Breast epithelium (tissue), 4 donors: ENCODE measurements around the gene STARD7. TPM values are rescaled to one million over a fixed set of nuclear protein-coding genes. Genes with fewer than 3 reads are reported as not detected.
A peak's percentile ranks its signal among the peaks of the same experiment; 100 is the strongest.
"Not testable (repeated sequence)": the region's sequence is repeated elsewhere in the genome, so short reads cannot be mapped to it uniquely, and the experiment has no call there.

Experiments
- DNase-seq, 2 donors: peaks; one replicate each; pipeline ENCODE4 v3.0.0-alpha.2; 2019; ENCODE audit warnings: low spot score in 2 of 2
- H3K27ac ChIP-seq, 2 donors: fragments of 200-600 bp; sonication (generic) in 1 of 2; one replicate each; pipeline ENCODE4 v1.5.1; 2016 to 2019; ENCODE audit warnings: mild to moderate bottlenecking in 1 of 2
- H3K27me3 ChIP-seq, 2 donors: fragments of 200-600 bp; sonication (generic) in 1 of 2; one replicate each; pipeline versions ENCODE4 v1.5.1 to v1.6.0; 2017 to 2019; ENCODE audit warnings: control low read depth in 1 of 2, mild to moderate bottlenecking in 1 of 2
- H3K36me3 ChIP-seq: fragments of 200-600 bp; one replicate; pipeline ENCODE4 v1.5.1; 2019
- H3K4me1 ChIP-seq, 2 donors: fragments of 200-600 bp; sonication (generic); one replicate each; pipeline ENCODE4 v1.5.1; 2016 to 2019; ENCODE audit warnings: control low read depth in 1 of 2
- H3K4me3 ChIP-seq, 3 donors: fragments of 200-600 bp; sonication (generic); 1 replicate in 2 of 3; 2 replicates in 1 of 3; pipeline ENCODE4 v1.5.1; 2016 to 2019; ENCODE audit warnings: mild to moderate bottlenecking in 3 of 3, moderate library complexity in 2 of 3
- H3K9me3 ChIP-seq, 2 donors: fragments of 200-600 bp; sonication (generic) in 1 of 2; one replicate each; pipeline ENCODE4 v1.5.1; 2016 to 2019; ENCODE audit warnings: control low read depth in 1 of 2
- POLR2A ChIP-seq: fragments of 450-650 bp; IDR thresholded peaks from one replicate; pipeline ENCODE4 v1.6.1; 2016; ENCODE audit warnings: antibody characterized with exemption, mild to moderate bottlenecking, moderate library complexity
- POLR2AphosphoS5 ChIP-seq, 3 donors: sonication (generic); formaldehyde crosslinking; IDR thresholded peaks; one replicate each; pipeline ENCODE4 v1.6.1; 2017; ENCODE audit warnings: antibody characterized with exemption in 3 of 3
- intact Hi-C: fragments of 100-400 bp; cut with DNase I; formaldehyde crosslinking; loops from one replicate; pipeline ENCODE4 v1.15.1; 2023; ENCODE audit warnings: low total_unique reads
- total RNA-seq, 3 donors: library from RNA; depleted of rRNA; stranded (reverse); fragments of >200 nt; gene quantifications; one replicate each; pipeline ENCODE4 v1.1.0, GENCODE V29; 2016
- TF ChIP-seq, protein P1 (sequence below), 3 donors: fragments of 450-650 bp; IDR thresholded peaks; one replicate each; pipeline ENCODE4 v1.5.1; 2016 to 2017; ENCODE audit warnings: antibody characterized with exemption in 3 of 3, mild to moderate bottlenecking in 3 of 3, moderate library complexity in 3 of 3

Gene STARD7, protein sequence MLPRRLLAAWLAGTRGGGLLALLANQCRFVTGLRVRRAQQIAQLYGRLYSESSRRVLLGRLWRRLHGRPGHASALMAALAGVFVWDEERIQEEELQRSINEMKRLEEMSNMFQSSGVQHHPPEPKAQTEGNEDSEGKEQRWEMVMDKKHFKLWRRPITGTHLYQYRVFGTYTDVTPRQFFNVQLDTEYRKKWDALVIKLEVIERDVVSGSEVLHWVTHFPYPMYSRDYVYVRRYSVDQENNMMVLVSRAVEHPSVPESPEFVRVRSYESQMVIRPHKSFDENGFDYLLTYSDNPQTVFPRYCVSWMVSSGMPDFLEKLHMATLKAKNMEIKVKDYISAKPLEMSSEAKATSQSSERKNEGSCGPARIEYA
- total RNA-seq, result 100 to 1,000 TPM in 1 of 3 donors, 10 to 100 TPM in 2; 84.9 to 133 (median 96.3) TPM

DNA sequence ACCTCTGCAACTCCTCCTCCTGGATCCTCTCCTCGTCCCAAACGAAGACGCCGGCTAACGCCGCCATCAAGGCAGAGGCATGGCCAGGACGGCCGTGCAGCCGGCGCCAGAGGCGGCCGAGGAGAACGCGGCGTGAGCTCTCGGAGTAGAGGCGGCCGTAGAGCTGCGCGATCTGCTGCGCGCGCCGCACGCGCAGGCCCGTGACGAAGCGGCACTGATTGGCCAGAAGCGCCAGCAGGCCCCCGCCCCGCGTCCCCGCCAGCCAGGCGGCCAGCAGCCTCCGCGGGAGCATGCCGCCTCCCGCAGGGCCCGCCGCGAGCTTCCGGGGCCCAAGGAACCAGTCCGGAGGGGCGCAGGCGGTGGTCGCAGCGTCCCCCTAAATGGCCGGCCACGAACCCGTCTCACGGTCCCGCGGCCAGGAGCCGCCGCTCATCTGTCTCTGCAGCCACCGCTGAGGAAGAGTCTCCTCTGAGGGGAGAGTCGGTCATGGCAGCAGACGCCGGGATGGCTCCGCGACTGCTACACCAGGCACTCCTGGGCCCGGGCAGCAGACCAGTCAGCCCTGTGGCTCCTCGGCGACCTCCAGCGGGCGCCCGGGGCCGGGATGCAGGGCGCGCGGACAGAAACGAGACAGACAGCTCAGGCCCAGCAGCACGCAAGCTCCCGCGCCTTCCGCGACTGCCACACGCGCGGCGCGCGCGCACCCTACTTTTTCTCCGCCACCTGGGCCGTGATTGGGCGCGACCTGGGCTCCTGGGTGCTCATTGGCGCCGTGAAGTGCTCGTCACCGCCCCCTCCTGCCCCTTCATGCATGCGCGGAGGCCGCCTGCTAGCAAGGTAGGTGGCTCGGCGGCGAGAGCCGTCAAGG is at the start of gene STARD7:
Gene STARD7 (minus strand): TSS at position 685 of the 868 bp plus-strand sequence. CDS start 393 bp downstream, at position 292.
- no peaks in the 10 kb centered on the region for H3K36me3 ChIP-seq
- H3K9me3 ChIP-seq, result no peaks in the 10 kb centered on the region
- intact Hi-C loops, result no loop called here
- H3K4me3 ChIP-seq, result peak within 1 kb of the TSS; percentile 61 to 100 (median 73)
- peak within 1 kb of the TSS; percentile 88 to 98 for H3K27ac ChIP-seq
- peak; percentile 84 for TF ChIP-seq POLR2A
- TF ChIP-seq, protein P1, sequence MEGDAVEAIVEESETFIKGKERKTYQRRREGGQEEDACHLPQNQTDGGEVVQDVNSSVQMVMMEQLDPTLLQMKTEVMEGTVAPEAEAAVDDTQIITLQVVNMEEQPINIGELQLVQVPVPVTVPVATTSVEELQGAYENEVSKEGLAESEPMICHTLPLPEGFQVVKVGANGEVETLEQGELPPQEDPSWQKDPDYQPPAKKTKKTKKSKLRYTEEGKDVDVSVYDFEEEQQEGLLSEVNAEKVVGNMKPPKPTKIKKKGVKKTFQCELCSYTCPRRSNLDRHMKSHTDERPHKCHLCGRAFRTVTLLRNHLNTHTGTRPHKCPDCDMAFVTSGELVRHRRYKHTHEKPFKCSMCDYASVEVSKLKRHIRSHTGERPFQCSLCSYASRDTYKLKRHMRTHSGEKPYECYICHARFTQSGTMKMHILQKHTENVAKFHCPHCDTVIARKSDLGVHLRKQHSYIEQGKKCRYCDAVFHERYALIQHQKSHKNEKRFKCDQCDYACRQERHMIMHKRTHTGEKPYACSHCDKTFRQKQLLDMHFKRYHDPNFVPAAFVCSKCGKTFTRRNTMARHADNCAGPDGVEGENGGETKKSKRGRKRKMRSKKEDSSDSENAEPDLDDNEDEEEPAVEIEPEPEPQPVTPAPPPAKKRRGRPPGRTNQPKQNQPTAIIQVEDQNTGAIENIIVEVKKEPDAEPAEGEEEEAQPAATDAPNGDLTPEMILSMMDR (IDR thresholded peaks at IDR 0.05), result peak in 1 of 3 donors; percentile 17
- peak; percentile 69 to 90 (median 87) for TF ChIP-seq POLR2AphosphoS5 (IDR thresholded peaks at IDR 0.05)
- peaks cover 3 to 20% of the 10 kb centered on the region in 2 donors for H3K4me1 ChIP-seq
- DNase-seq, result peak; percentile 97 to 98
- no peaks in the 10 kb centered on the region for H3K27me3 ChIP-seq

DNA sequence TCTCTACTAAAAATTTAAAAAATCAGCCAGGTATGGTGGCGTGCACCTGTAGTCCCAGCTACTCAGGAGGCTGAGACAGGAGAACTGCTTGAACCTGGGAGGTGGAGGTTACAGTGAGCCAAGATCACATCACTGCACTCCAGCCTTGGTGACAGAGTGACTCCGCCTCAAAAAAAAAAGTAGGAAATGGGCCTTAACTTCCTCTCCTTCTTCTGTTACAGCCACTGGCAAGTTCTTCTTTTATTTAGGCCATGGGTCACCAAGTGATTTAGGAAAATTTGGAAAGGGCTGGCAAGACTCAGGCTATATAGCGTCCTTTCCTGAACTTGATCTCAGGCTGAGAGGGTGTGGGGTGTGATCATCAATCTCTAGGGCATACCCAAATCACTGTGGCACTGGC is 49.1 kb upstream of the STARD7 start:
- H3K9me3 ChIP-seq, intact Hi-C loops, H3K4me3 ChIP-seq, H3K27me3 ChIP-seq, DNase-seq: not testable (repeated sequence)
- Histone ChIP-seq H3K36me3 (peaks cover 11% of the 10 kb centered on the region), H3K27ac (peak overlapping the region; percentile 88 to 90), H3K4me1 (peaks cover 3 to 18% of the 10 kb centered on the region in 2 donors)

DNA sequence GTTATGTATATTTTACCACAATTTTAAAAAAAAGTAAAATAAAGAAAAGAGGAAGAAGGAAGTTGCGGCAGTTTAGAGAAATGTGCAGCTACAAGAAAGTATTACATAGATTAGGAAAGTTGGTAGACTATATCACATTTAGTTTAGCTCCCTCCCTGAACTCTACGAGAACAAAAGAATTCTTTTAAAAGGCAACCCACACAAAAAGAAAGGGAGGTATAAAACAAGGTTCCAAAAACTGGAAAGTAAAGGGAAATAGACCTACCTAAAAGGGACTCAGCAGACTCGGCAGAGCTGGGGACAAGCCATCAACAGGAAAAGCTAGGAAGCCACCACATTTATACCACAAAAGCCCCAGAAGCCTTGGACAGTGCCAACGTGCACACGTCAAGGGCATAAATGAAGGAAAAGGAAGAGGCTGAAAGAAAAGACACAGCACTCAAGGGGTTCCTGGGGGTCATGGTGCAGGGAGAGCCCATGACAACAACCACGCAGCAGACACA is 48.0 kb upstream of the STARD7 start:
- Histone ChIP-seq H3K27ac (peak overlapping the region; percentile 20 to 90), H3K9me3 (no peaks in the 10 kb centered on the region), H3K27me3 (no peaks in the 10 kb centered on the region), H3K36me3 (peaks cover 11% of the 10 kb centered on the region), H3K4me3 (no peak overlapping the region), H3K4me1 (peaks cover 3 to 18% of the 10 kb centered on the region in 2 donors)
- no peak for DNase-seq
- TF ChIP-seq POLR2AphosphoS5 (IDR thresholded peaks at IDR 0.05) (no peak), POLR2A (no peak)
- TF ChIP-seq, protein P1 (IDR thresholded peaks at IDR 0.05), result no peak
- intact Hi-C loops, result no loop called here

DNA sequence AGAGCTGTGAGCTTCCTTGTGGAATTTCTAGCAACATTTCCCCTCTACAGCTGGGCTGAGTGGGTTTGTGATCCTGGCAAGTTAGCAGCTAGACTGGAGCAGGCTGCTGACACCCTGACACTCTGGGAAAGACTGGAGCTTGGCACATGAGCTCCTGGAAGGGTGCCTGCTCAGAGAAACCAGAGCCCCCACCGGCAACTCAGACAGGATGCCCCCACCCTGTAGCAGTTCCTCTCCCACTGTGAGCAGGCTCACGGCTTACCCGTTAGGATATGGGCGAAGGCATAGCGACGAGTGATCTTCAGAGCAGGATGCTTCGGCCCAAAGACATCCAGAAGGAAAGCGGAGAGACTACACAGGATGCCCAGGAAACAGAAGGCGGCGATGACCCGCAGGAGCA is 45.9 kb upstream of the STARD7 start:
- peaks cover 0 to 4% of the 10 kb centered on the region in 2 donors for H3K4me1 ChIP-seq
- TF ChIP-seq POLR2AphosphoS5 (IDR thresholded peaks at IDR 0.05), result no peak
- no peak for TF ChIP-seq POLR2A
- TF ChIP-seq, protein P1 (IDR thresholded peaks at IDR 0.05), result no peak
- peaks cover 11% of the 10 kb centered on the region for H3K36me3 ChIP-seq
- no peak for DNase-seq
- peak overlapping the region in 1 of 2 donors; percentile 45 for H3K27ac ChIP-seq
- intact Hi-C loops, result no loop called here
- H3K27me3 ChIP-seq, result no peaks in the 10 kb centered on the region
- no peak overlapping the region for H3K4me3 ChIP-seq
- no peaks in the 10 kb centered on the region for H3K9me3 ChIP-seq

DNA sequence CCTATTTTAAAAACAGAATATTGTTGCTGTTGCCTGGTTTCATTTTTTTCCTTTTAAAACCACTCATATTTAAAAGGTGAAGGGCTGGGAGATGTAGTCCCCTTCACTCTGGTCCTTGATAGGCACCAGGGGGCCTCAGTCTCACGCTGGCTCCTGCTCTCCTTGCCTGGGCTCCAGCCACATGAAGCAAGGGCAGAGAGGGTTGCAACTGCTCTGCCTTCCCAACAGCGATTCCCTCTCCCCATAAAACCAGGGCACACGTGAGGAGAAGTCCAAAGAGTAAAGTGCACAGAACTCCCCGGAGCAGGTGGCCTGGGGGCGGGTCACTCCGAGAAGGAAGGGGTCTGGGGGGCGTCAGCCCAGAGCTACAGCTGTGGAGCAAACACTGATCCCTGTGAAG is 44.4 kb upstream of the STARD7 start:
- intact Hi-C loops, result no loop called here
- peak overlapping the region; percentile 10 to 31 for H3K27ac ChIP-seq
- TF ChIP-seq POLR2A, result no peak
- TF ChIP-seq, protein P1 (IDR thresholded peaks at IDR 0.05), result no peak
- TF ChIP-seq POLR2AphosphoS5 (IDR thresholded peaks at IDR 0.05), result no peak
- H3K36me3 ChIP-seq, result peaks cover 11% of the 10 kb centered on the region
- no peaks in the 10 kb centered on the region for H3K27me3 ChIP-seq
- DNase-seq, result no peak
- H3K4me3 ChIP-seq, result no peak overlapping the region
- no peaks in the 10 kb centered on the region for H3K9me3 ChIP-seq
- no peaks in the 10 kb centered on the region for H3K4me1 ChIP-seq
